GM19035 (cell line): ENCODE measurements around the gene FAAH.
"Not testable (repeated sequence)": the region's sequence is repeated elsewhere in the genome, so short reads cannot be mapped to it uniquely, and the experiment has no call there.

Source experiments
- ATAC-seq: cut with Tn5 transposase; IDR thresholded peaks from one replicate; pipeline ENCODE4 v1.9.1; 2021; ENCODE audit not compliant: unreplicated experiment

FAAH gene

GRCh38 chr1:46394108-46394871, at the start of gene FAAH:
TSS of gene FAAH (plus strand) at chr1:46394317. CDS start at chr1:46394349, 32 bp downstream.
- ATAC-seq, result no peak

- ATAC-seq, result no peak
These were observed 49.6 kb upstream of the FAAH start for GRCh38 chr1:46344481-46344880.

GRCh38 chr1:46345281-46345680, 48.8 kb upstream of the FAAH start:
- no peak for ATAC-seq

GRCh38 chr1:46352363-46352762, 41.8 kb upstream of the FAAH start:
- no peak for ATAC-seq

DNA sequence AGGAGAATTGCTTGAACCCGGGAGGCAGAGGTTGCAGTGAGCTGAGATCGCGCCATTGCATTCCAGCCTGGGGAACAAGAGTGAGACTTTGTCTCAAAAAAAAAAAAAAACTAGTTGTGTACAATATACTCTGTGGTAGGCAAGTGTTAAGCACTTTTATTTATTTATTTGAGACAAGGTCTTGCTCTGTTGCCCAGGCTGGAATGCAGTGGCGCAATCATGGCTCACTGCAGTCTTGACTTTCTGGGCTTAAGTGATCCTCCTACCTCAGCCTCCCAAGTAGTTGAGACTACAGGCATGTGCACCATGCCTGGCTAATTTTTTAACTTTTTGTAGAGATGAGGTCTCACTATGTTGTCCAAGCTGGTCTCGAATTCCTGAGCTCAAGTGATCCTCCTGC, 38.2 kb upstream of the FAAH start:
- ATAC-seq, result not testable (repeated sequence)

DNA sequence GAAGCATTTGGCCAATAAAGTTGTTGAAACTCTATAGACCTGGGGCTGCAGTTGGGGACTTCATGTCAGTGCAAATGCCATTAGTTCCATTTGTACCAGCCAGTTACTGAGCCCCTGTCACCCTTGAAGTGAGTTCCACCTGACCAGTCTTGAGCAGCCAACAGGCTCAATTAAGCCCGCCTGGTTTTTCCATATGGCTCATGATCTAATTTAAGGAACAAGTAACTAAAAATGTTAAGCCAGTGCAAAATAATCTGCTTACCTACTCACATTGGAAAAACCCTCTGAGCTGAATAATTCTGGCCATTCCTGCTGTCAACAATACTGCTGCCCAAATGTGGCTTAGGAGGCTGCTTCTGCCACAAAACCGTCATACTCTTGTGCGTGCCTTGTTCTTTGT, 32.0 kb upstream of the FAAH start:
- ATAC-seq, result no peak

GRCh38 chr1:46363121-46363520, 31.0 kb upstream of the FAAH start:
- no peak for ATAC-seq

GRCh38 chr1:46364612-46365011, 29.5 kb upstream of the FAAH start:
- ATAC-seq, result no peak

DNA sequence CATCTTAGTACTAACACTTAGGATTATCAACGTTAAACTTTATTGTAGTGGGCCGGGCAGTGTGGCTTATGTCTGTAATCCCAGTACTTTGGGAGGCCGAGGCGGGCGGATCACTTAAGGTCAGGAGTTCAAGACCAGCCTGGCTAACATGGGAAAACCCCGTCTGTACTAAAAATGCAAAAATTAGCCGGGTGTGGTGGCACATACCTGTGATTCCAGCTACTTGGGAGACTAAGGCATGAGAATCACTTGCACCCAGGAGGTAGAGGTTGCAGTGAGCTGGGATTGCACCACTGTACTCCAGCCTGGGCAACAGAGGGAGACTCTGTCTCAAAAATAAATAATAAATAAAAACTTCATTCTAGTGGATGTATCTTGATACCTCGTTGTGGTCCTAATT, 28.3 kb upstream of the FAAH start:
- ATAC-seq, result not testable (repeated sequence)

DNA sequence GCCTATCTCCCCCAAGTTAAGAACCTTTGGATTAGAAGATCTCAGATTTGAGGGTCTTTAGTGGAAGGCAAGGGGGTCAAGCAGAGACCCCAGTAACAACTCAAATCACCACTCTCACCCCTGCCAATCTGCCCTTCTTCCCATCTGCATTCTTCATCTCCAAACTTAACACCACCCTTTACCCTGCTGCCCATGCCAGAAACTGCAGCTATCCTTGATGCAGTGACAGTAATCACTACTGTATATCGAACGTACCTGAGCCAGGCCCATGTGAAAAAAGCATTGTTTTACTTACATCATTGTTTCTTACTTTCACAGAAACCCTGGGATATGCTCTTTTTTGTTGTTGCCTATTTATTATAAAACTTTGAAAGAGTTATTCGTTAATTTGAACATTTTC, 27.0 kb upstream of the FAAH start:
- ATAC-seq, result no peak

DNA sequence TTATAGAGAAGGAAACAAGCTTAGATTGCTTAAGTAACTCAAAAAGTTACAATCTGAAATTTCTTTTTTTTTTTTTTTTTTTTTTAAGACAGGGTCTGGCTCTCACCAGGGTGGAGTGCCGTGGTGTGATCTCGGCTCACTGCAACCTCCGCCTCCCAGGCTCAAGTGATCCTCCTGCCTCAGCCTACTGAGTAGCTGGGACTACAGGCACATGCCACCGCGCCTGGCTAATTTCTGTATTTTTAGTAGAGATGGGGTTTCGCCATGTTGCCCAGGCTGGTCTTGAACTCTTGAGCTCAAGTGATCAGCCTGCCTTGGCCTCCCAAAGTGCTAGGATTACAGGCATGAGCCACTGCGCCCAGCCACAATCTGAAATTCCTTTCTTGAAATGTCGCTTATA, 26.4 kb upstream of the FAAH start:
- not testable (repeated sequence) for ATAC-seq

DNA sequence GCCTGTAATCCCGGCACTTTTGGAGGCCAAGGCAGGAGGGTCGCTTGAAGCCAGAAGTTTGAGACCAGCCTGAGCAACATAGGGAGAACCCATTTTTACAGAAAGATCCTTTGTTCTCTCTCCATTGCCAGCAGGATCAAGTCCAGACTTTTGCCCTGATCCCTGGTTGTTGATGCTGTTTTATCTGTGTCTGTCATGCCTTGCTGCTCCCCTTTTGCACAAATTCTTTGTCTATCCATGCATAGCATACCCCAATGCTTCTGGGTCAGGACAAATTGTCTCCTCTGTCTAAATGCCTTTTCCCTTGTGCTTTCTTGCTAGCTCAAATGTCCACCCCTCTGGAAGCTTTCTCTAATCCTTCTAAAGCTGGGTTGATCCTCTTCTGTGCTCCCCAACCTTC, 25.3 kb upstream of the FAAH start:
- ATAC-seq, result no peak

DNA sequence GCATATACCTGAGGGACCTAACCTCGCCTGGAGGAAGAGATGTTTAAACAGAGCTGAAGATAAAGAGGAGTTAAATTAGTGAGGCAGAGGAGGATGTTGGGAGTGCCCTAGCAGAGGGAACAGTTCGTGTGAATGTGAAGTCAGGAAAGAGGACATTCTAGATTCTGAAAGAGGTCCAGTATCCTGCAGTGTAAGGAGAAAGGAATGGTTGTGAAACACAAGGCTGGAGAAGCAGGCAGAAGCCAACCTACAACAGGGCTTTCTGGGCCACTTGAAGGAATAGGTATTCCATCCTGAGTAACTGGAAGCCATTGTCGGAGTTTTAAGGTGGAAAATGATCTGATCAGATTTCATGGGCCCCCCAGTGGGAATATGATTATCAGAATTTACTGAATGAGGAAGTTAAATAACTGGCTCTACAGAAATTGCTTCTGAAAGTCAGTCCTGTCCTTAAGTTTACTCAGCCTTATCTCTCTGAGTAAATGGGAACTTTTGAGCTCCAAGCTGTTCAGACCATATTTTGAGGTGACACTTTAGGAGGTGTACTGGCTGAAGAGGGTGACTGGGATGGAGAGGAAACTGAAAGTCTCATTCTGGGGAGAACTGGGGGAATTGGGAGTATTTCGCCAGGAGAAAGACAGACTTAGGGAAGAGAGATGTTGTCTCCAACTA, 24.4 kb upstream of the FAAH start:
- no peak for ATAC-seq

DNA sequence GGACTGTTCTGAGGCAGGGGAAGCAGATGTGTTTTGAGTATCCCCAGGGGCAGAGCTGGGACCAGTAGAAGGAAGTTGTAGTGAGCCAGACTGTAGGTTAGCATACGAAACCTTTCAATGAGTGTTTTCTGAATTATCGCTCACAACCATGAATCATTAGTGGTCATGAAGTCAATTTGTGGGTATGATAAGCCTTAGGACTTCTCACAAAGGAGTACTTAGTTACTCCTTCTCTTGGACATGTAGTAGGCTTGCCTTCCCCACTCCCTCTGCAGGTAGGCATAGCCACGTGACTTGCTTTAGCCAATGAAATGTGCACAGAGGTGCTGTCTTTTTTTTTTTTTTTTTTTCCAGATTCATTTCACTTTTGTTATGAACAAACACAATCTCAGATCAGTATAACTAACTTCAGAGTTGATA, 23.9 kb upstream of the FAAH start:
- ATAC-seq, result no peak

DNA sequence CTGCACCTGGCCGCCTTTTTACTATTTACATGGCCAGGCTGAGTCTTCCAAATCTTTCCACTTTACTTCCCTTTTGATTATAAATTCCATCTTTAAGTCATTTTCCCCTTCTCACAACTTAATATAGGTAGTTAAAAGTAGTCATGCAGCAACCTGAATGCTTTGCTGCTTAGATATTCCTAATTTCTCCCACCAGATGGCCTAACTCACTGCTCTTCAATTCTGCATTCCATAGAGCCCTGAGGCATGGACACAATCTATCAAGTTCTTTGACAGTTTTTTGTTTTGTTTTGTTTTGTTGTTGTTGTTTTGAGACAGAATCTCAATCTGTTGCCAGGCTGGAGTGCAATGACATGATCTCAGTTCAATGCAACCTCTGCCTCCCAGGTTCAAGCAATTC, 21.7 kb upstream of the FAAH start:
- no peak for ATAC-seq

- ATAC-seq, result no peak
These were observed 14.1 kb upstream of the FAAH start for GRCh38 chr1:46379996-46380395.

DNA sequence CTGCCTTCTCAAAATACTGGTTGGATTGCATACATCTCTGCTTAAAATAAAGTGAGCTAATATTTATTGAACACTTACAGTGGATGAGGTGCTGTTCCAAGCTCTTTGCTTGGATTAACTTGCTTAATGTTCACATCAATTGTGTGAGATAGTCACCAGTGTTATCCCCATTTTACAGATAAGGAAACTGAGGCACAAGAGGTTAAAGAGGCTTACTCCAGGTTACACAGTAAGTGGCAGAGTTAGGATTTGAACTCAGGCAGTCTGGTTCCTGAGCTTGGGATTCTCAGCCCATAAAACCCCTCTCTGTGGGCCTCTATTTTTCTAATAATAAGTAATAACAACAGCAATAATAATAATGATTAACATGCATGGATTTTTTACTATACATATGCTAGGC, 13.6 kb upstream of the FAAH start:
- no peak for ATAC-seq

GRCh38 chr1:46393510-46393909, 607 bp upstream of the FAAH start:
- ATAC-seq, result no peak

DNA sequence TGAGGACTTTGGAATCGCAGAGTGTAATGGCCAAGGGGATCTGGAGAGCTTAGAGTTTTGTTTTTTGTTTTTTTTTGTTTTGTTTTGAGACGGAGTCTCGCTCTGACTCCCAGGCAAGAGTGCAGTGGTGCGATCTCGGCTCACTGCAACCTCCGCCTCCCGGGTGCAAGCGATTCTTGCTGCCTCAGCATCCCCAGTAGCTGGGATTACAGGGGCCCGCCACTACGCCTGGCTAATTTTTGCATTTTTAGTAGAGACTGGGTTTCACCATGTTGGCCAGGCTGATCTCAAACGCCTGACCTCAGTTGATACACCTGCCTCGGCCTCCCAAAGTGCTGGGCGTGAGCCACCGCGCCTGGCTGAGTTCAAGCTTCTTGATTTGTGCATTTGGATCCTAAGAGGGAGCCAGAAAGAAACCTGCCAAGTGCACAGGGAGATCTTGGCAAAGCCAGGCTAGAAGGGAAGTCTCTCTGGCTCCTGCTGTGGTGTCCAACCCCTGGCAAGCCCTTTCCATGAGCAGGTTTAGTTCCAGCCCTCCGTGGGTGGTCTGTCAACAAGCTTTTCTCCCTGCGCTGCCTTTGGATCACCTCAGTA, 852 bp downstream of the FAAH start:
- no peak for ATAC-seq

DNA sequence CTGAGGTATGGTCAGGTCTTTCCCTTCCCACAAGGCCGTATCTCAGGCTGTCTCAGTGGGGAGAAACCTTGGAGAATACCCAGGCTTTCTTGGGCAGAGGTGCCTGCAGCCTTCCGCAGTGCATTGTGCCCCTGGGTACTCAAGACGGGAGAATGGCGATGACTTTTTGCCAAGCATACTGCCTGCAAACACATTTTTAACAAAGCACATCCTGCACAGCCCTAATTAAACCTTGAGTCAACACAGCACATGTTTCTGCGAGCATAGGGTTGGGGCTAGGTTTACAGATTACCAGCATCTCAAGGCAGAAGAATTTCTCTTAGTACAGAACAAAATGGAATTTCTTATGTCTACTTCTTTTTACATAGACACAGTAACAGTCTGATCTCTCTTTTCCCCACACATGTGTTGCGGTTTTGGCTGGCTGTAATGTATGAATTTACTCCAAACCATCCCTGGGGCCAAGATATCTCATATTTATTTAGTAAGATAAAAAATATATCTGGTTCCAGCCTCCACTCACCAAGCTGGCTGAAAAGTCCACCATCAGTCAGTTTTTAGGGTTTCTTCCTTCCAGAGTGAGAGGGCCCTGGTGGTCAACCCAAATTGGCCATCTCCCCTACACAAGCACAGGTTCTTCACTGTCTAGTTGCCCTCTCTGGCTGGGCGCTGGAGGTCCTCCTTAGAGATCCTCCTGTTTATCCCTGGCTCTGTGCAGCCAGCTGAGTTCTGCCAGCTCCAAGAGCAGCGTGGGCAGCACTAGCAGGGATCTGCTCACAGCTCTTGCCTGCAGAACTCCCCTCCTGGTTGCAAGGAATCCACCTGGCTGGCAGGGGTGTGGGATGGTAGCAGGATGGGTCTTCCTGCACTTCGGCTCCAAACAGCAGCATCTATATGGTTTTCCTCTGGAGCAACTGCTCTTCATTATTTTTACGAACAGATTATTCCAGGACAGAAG, 2.6 kb downstream of the FAAH start:
- ATAC-seq, result no peak

DNA sequence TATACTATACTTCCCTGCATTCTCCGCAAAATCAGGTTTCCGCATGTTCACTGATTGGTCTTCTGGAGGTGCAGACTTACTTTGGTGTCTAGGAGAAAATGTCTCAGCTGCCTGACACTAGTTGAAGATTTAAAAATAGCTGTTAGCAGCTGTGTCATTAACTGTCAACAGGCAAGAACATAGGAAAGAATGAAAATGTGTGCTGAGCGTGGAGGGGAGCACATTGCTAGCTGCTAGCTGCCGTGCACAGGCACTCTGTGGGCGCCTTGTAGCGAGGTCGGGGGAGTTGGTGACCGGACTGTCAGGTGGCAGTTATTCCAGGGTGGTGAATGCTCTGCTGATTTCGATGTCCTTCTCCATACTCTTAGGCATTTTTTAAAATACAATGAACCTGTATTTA, 5.2 kb downstream of the FAAH start:
- ATAC-seq, result no peak
